ENCODE results near the gene FBXO24. TPM values are rescaled to one million over a fixed set of nuclear protein-coding genes. Genes with fewer than 3 reads are reported as not detected.

Gene FBXO24
- total and polyA plus RNA-seq, 2 of the 4 experiments (the other 2 are of a cell fraction), result 0.43 to 0.54 TPM

DNA sequence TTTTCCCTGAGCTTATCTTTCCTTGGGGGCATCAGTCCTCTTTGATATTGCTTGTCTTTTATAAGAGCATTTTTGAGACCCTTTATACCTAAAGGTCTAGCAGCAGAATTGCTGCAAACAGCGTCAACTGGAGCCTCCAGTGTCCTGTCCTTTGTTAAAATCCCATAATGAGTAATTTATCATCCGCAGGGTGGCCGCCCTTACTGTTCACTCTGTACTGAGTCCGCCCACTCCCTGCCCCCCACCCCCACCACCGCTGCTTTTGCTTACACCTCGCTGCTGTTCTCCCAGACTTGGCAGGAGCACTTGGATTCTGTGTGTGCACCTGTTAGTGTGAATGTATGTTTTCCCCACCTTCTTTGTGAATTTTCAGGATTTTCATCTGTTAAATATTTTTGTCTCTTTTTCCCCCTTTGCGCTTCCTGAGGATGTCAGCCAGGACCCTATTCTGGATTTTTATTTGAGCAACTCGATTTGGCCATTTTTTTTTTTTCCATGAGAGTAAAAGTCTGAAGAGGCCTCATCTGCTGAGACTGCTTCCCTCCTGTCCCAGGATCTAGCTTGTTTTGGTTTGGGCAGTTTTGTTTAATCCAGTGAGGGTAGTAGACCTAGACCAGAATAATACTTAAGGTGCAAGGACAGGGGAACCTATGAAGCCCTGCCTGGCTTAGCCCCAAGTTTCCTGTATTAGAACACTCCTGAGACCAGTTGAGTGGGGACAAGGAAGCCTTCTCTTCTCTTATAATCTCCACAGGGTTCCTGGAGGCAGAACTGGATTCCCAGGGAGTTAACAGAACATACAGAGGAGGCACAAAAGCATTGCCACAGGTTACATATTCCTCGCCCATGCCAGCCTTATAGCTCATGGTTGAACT lies 39.0 kb upstream of the FBXO24 start:
- no TSS peak for BruUV-seq (replicated peaks)
- no CpG with 5 or more reads among the region's 9 CpGs for WGBS, 2 experiments (ENCODE audit: extremely low coverage in 2 of 2, insufficient read length in 1 of 2)
- in situ Hi-C loops (cut with MboI; ENCODE audit: low sequenced_read_pairs) (no loop called here), intact Hi-C loops (cut with micrococcal nuclease) (loop anchor here (5.0 kb wide), 2 partner anchors 55 to 70 kb away; partner anchors contain the start of gene TSC22D4), dilution Hi-C loops (cut with HindIII; ENCODE audit: low sequenced_read_pairs, unreplicated experiment) (no loop called here)
- Histone ChIP-seq H3K14ac (replicated peaks; ENCODE audit: low read depth, low read length) (peak overlapping the region; percentile 44), H3K27ac (ENCODE audit: insufficient read depth, low read length) (peak overlapping the region; percentile 63; the same call in 1 of the 2 replicates), H2AFZ (replicated peaks; ENCODE audit: low read length, poor library complexity) (no peak overlapping the region), H3K36me3 (ENCODE audit: control insufficient read depth, insufficient read depth, low read length) (no peaks in the 10 kb centered on the region; the same call in 1 of the 2 replicates), H3K4ac (ENCODE audit: low read depth, low read length) (peak overlapping the region; percentile 72), H2BK120ac (ENCODE audit: low read depth, low read length) (peak overlapping the region; percentile 58), H2AK9ac (replicated peaks; ENCODE audit: low read depth, low read length, poor library complexity) (no peak overlapping the region), H3K56ac (ENCODE audit: extremely low read depth, insufficient read depth, low read length) (peak overlapping the region; percentile 58; the same call in 1 of the 2 replicates), H4K20me1 (ENCODE audit: insufficient read depth, low read length) (no peaks in the 10 kb centered on the region), H3K4me2 (ENCODE audit: low read depth, low read length) (peak overlapping the region; percentile 57), H2BK5ac (ENCODE audit: low read depth, low read length, poor library complexity, severe bottlenecking) (peak overlapping the region; percentile 76), H3K9me3 (ENCODE audit: control insufficient read depth, insufficient read depth, low read length) (no peaks in the 10 kb centered on the region), H3K9ac (ENCODE audit: low read depth, low read length) (peak overlapping the region; percentile 63; the same call in 1 of the 2 replicates), H3K4me1 (ENCODE audit: control insufficient read depth, insufficient read depth, low read length) (peaks cover 28% of the 10 kb centered on the region), H4K8ac (ENCODE audit: low read depth in 2 of 2, low read length in 2 of 2) (peak overlapping the region; percentile 83 to 94), H3K4me3 (ENCODE audit: insufficient read depth, low read depth, low read length) (no peak overlapping the region), H4K91ac (ENCODE audit: insufficient read depth, low read depth, low read length) (peak overlapping the region; percentile 77), H3K9me1 (ENCODE audit: insufficient read depth, low read length) (peaks cover 27% of the 10 kb centered on the region), H3K18ac (ENCODE audit: low read depth, low read length) (peak overlapping the region; percentile 94), H3K23ac (ENCODE audit: low read depth, low read length) (peak overlapping the region; percentile 67; the same call in 1 of the 2 replicates), H2BK15ac (ENCODE audit: low read depth, low read length) (peak overlapping the region; percentile 93; the same call in 2 of the 3 replicates), H3K27me3 (ENCODE audit: control insufficient read depth, insufficient read depth, low read length) (no peaks in the 10 kb centered on the region), H4K5ac (ENCODE audit: low read depth, low read length) (peak overlapping the region; percentile 65), H2AK5ac (ENCODE audit: low read depth, low read length) (peak overlapping the region; percentile 78), H3K79me1 (ENCODE audit: low read depth in 1 of 2, low read length in 2 of 2) (peaks cover 18 to 47% of the 10 kb centered on the region in 2 experiments), H2BK20ac (ENCODE audit: low read depth, low read length) (peak overlapping the region; percentile 70; the same call in 1 of the 2 replicates)
- no peak for DNase-seq
- ATAC-seq (ENCODE audit: low read depth), result no peak
- CTCF ChIA-PET, result interaction anchor here (0.5 to 0.9 kb wide), 5 partner anchors 9 to 210 kb away, joined by 3 to 6 read pairs (median 4); no protein-coding TSS in a partner anchor
- POLR2A ChIA-PET (ENCODE audit: unreplicated experiment), result no interaction called here
- TF ChIP-seq CTCF (conservative IDR thresholded peaks at IDR 0.05; ENCODE audit: low read depth, low read length), result no peak

Data from IMR-90 (cell line).